ENCODE results near the gene SMYD3.

GRCh38 chr1:246193537-246193936, 313.5 kb downstream of the SMYD3 start:
- TF ChIP-seq CTCF (IDR thresholded peaks at IDR 0.05; ENCODE audit: insufficient read depth, low read depth, low read length) (no peak), EZH2 (IDR thresholded peaks at IDR 0.05; ENCODE audit: insufficient read depth, low read length) (no peak)

Measured in astrocyte (in vitro differentiated cells and primary cell).